Gastrocnemius medialis (tissue), 4 donors: ENCODE data around the gene CHRD.

Experiments
- POLR2A ChIP-seq, 2 donors: fragments of 450-650 bp; IDR thresholded peaks; one replicate each; pipeline ENCODE4 v1.6.1; 2017; ENCODE audit warnings: antibody characterized with exemption in 2 of 2, mild to moderate bottlenecking in 2 of 2, moderate library complexity in 2 of 2
- TF ChIP-seq, protein P1 (sequence below), 5 experiments: fragments of 450-650 bp in 3 of 5; fragments of 200-600 bp in 2 of 5; sonication (generic) in 2 of 5; IDR thresholded peaks in 4 of 5; conservative IDR thresholded peaks in 1 of 5; 1 replicate in 4 of 5; 2 replicates in 1 of 5; pipeline ENCODE4 v1.5.1; 2016 to 2019; ENCODE audit warnings: antibody characterized with exemption in 5 of 5, mild to moderate bottlenecking in 3 of 5, moderate library complexity in 3 of 5

GRCh38 chr3:184339001-184339400 lies 40.9 kb upstream of the CHRD start:
- TF ChIP-seq POLR2A (IDR thresholded peaks at IDR 0.05): no peak
- TF ChIP-seq, protein P1, sequence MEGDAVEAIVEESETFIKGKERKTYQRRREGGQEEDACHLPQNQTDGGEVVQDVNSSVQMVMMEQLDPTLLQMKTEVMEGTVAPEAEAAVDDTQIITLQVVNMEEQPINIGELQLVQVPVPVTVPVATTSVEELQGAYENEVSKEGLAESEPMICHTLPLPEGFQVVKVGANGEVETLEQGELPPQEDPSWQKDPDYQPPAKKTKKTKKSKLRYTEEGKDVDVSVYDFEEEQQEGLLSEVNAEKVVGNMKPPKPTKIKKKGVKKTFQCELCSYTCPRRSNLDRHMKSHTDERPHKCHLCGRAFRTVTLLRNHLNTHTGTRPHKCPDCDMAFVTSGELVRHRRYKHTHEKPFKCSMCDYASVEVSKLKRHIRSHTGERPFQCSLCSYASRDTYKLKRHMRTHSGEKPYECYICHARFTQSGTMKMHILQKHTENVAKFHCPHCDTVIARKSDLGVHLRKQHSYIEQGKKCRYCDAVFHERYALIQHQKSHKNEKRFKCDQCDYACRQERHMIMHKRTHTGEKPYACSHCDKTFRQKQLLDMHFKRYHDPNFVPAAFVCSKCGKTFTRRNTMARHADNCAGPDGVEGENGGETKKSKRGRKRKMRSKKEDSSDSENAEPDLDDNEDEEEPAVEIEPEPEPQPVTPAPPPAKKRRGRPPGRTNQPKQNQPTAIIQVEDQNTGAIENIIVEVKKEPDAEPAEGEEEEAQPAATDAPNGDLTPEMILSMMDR (IDR thresholded peaks at IDR 0.05 in 4 of 5, conservative IDR thresholded peaks at IDR 0.05 in 1 of 5): no peak
